HEK293 (cell line): ENCODE measurements around the gene PID1.

Experiments used
- TSHZ1 ChIP-seq: fragments of 450-650 bp; formaldehyde crosslinking; IDR thresholded peaks from 2 replicates; pipeline ENCODE4 v1.5.1; 2016; ENCODE audit warnings: missing biosample characterization, missing genetic modification characterization, borderline replicate concordance
- ZBTB8A ChIP-seq: fragments of 450-650 bp; formaldehyde crosslinking; IDR thresholded peaks from 2 replicates; pipeline ENCODE4 v1.5.1; 2016; ENCODE audit warnings: missing biosample characterization, missing genetic modification characterization
- ZNF324 ChIP-seq: fragments of 450-650 bp; formaldehyde crosslinking; IDR thresholded peaks from 2 replicates; pipeline ENCODE4 v1.5.1; 2016; ENCODE audit warnings: missing biosample characterization, missing genetic modification characterization
- TF ChIP-seq, protein P1 (sequence below): fragments of 450-650 bp; formaldehyde crosslinking; IDR thresholded peaks from 2 replicates; pipeline ENCODE4 v1.5.1; 2016; ENCODE audit warnings: missing biosample characterization, missing genetic modification characterization

DNA sequence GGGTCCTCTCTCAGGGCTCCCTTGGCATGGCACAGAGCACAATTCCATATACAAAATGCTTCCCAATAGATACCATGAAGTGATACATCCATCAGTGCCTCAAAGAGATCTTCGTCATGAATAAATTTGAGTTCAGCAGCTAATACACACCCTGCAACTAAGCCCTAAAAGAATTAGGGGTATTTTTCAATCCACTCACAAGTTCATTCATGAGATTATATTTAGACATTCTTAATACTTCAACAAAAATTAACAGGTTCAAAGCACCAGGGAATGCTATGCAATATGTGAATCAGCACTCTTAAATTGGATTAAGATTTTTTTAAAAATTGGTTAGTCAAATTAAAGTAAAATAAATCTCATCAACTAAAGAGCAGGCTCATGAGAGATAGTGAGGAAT lies 79.7 kb downstream of the PID1 start:
- no peak for TF ChIP-seq ZBTB8A (tag by site-specific recombination)
- TF ChIP-seq TSHZ1 (tag by site-specific recombination) = no peak
- TF ChIP-seq ZNF324 (tag by site-specific recombination) = no peak
- TF ChIP-seq, protein P1, sequence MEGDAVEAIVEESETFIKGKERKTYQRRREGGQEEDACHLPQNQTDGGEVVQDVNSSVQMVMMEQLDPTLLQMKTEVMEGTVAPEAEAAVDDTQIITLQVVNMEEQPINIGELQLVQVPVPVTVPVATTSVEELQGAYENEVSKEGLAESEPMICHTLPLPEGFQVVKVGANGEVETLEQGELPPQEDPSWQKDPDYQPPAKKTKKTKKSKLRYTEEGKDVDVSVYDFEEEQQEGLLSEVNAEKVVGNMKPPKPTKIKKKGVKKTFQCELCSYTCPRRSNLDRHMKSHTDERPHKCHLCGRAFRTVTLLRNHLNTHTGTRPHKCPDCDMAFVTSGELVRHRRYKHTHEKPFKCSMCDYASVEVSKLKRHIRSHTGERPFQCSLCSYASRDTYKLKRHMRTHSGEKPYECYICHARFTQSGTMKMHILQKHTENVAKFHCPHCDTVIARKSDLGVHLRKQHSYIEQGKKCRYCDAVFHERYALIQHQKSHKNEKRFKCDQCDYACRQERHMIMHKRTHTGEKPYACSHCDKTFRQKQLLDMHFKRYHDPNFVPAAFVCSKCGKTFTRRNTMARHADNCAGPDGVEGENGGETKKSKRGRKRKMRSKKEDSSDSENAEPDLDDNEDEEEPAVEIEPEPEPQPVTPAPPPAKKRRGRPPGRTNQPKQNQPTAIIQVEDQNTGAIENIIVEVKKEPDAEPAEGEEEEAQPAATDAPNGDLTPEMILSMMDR (tag by site-specific recombination) = no peak
